KMS-11 (cell line): Measurements from ENCODE around the gene GREM1.

ENCODE experiments used
- H2AFZ ChIP-seq: fragments of 200-600 bp; sonication (generic); 2 replicates; pipeline ENCODE4 v1.6.1; 2016; ENCODE audit warnings: antibody characterized with exemption, mixed run types, low read depth
- H3K27ac ChIP-seq: fragments of 200-600 bp; sonication (generic); 2 replicates; pipeline ENCODE4 v1.6.1; 2016; ENCODE audit warnings: mild to moderate bottlenecking, mixed run types
- H3K27me3 ChIP-seq: fragments of 200-600 bp; sonication (generic); 2 replicates; pipeline ENCODE4 v1.6.1; 2017; ENCODE audit warnings: mild to moderate bottlenecking, low read depth, mixed run types, moderate library complexity; ENCODE audit not compliant: insufficient read depth
- H3K36me3 ChIP-seq: fragments of 200-600 bp; sonication (generic); 2 replicates; pipeline ENCODE4 v1.6.1; 2017; ENCODE audit warnings: mild to moderate bottlenecking, mixed run types; ENCODE audit not compliant: insufficient read depth
- H3K4me1 ChIP-seq: fragments of 200-600 bp; sonication (generic); 2 replicates; pipeline ENCODE4 v1.6.1; 2016; ENCODE audit warnings: mild to moderate bottlenecking, low read depth, mixed run types; ENCODE audit not compliant: poor library complexity, severe bottlenecking
- H3K4me2 ChIP-seq: fragments of 200-600 bp; sonication (generic); 2 replicates; pipeline ENCODE4 v1.7.0; 2016; ENCODE audit warnings: mild to moderate bottlenecking, mixed run types
- H3K4me3 ChIP-seq: fragments of 200-600 bp; sonication (generic); IDR thresholded peaks from 2 replicates; pipeline ENCODE4 v1.6.1; 2017; ENCODE audit warnings: low read depth, low read length, mixed read lengths; ENCODE audit not compliant: insufficient read depth
- H3K79me2 ChIP-seq: fragments of 200-600 bp; sonication (generic); 2 replicates; pipeline ENCODE4 v1.6.1; 2016; ENCODE audit warnings: low read depth, mixed run types; ENCODE audit not compliant: insufficient read depth
- H3K9ac ChIP-seq: fragments of 200-600 bp; sonication (generic); 2 replicates; pipeline ENCODE4 v1.6.1; 2016; ENCODE audit warnings: mild to moderate bottlenecking, mixed run types
- H4K20me1 ChIP-seq: fragments of 200-600 bp; sonication (generic); 2 replicates; pipeline ENCODE4 v1.6.1; 2016; ENCODE audit warnings: mild to moderate bottlenecking, mixed run types; ENCODE audit not compliant: insufficient read depth
- TF ChIP-seq, protein P1 (sequence below): fragments of 200-600 bp; sonication (generic); conservative IDR thresholded peaks from 2 replicates; pipeline ENCODE4 v1.6.1; 2017; ENCODE audit warnings: low read depth, mild to moderate bottlenecking, antibody characterized with exemption, low read length, moderate library complexity, mixed read lengths

The GREM1 gene

DNA sequence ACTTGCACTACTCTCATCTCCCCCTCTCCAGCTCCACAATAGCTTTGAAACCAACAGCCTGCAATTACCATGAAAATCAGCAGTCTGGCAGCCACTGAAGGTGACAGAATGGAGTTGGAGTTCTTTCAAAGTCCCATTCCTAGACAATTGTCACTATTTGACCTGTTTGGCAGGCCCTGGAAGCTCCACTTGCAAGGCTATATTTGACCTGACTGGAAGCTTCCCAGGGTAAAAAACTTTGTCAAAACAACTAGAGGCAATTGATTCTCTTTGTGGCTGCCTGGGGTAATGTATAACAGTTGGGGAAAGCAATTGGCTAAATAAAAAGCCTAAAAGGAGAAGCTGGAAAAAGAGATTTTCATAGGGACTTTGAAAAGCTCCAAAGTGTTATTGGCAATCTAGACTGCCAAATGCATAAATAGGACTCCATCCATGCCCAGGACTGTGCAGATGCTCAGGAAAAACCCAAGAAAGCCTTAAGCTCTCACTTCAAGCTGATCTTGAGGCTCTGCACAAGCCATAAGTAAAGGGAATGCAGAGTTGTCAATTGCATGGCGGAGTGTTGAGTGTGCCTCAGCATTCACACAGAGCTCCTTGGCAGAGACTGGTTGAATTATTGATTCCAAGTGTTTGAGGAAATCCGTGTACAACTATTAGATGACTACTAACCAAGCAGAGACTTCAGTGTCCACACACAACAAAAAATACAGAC is 18.3 kb downstream of the GREM1 start:
- Histone ChIP-seq H3K79me2 (no peaks in the 10 kb centered on the region), H3K27ac (no peak overlapping the region), H3K4me3 (no peak overlapping the region), H4K20me1 (no peaks in the 10 kb centered on the region), H3K9ac (no peak overlapping the region), H3K36me3 (no peaks in the 10 kb centered on the region), H3K27me3 (no peaks in the 10 kb centered on the region), H3K4me2 (no peak overlapping the region), H2AFZ (no peak overlapping the region), H3K4me1 (no peaks in the 10 kb centered on the region)
- TF ChIP-seq, protein P1, sequence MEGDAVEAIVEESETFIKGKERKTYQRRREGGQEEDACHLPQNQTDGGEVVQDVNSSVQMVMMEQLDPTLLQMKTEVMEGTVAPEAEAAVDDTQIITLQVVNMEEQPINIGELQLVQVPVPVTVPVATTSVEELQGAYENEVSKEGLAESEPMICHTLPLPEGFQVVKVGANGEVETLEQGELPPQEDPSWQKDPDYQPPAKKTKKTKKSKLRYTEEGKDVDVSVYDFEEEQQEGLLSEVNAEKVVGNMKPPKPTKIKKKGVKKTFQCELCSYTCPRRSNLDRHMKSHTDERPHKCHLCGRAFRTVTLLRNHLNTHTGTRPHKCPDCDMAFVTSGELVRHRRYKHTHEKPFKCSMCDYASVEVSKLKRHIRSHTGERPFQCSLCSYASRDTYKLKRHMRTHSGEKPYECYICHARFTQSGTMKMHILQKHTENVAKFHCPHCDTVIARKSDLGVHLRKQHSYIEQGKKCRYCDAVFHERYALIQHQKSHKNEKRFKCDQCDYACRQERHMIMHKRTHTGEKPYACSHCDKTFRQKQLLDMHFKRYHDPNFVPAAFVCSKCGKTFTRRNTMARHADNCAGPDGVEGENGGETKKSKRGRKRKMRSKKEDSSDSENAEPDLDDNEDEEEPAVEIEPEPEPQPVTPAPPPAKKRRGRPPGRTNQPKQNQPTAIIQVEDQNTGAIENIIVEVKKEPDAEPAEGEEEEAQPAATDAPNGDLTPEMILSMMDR, result no peak

DNA sequence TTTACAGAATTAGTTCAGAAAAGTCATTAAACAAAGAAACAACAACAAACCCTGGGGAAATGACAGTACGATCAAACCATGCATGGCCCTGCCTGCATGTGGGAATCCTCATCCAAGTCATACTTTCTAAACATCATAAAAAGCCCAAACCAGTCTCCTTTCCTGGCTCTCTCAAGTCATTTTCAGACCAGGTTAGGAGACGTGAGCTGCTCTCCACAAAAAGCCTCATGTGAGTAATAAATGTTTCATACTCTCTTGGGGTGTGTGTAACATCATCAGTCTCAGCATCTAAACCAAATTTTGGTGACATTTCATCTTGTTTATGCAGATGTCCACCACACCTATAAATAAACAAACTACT is 18.9 kb downstream of the GREM1 start:
- Histone ChIP-seq H3K4me2 (no peak overlapping the region), H3K27me3 (no peaks in the 10 kb centered on the region), H3K4me1 (no peaks in the 10 kb centered on the region), H3K27ac (no peak overlapping the region), H2AFZ (no peak overlapping the region), H3K4me3 (no peak overlapping the region), H3K9ac (no peak overlapping the region), H4K20me1 (no peaks in the 10 kb centered on the region), H3K79me2 (no peaks in the 10 kb centered on the region), H3K36me3 (no peaks in the 10 kb centered on the region)
- TF ChIP-seq, protein P1, result no peak

- peaks cover 1% of the 10 kb centered on the region for H3K4me1 ChIP-seq
- no peak overlapping the region for H3K4me3 ChIP-seq
These were observed 19.5 kb downstream of the GREM1 start for GRCh38 chr15:32737304-32737703.

DNA sequence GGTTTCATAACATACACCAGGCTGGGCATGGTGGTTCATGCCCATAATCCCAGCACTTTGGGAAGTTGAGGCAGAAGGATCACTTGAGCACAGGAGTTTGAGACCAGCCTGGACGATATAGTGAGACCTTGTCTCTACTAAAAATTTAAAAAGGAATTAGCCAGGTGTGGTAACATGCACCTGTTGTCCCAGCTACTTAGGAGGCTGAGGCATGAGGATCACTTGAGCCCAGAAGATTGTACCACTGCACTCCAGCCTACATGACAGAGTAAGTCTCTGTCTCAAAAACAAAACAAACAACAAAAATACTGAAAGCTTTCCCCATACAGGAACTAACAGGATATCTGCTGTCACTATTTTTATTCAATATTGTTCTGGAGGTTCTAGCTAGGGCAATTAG is 20.9 kb downstream of the GREM1 start:
- Histone ChIP-seq H3K4me2 (no peak overlapping the region), H4K20me1 (no peaks in the 10 kb centered on the region), H3K79me2 (no peaks in the 10 kb centered on the region), H3K27ac (no peak overlapping the region), H3K4me1 (peaks cover 15% of the 10 kb centered on the region), H3K4me3 (no peak overlapping the region), H3K27me3 (no peaks in the 10 kb centered on the region), H2AFZ (no peak overlapping the region), H3K36me3 (no peaks in the 10 kb centered on the region), H3K9ac (no peak overlapping the region)
- TF ChIP-seq, protein P1, result no peak

More at GRCh38 chr15:32737304-32737703, 19.5 kb downstream of the GREM1 start:
- H2AFZ ChIP-seq, result no peak overlapping the region
- no peaks in the 10 kb centered on the region for H4K20me1 ChIP-seq
- H3K9ac ChIP-seq, result no peak overlapping the region
- no peak overlapping the region for H3K4me2 ChIP-seq
- H3K27me3 ChIP-seq, result no peaks in the 10 kb centered on the region
- TF ChIP-seq, protein P1, result no peak
- H3K27ac ChIP-seq, result no peak overlapping the region
- no peaks in the 10 kb centered on the region for H3K36me3 ChIP-seq
- H3K79me2 ChIP-seq, result no peaks in the 10 kb centered on the region
